CD4-positive, alpha-beta T cell (primary cell): ENCODE measurements around the gene DOCK4. TPM values are rescaled to one million over a fixed set of nuclear protein-coding genes. Genes with fewer than 3 reads are reported as not detected.

Experiments used
- ATAC-seq: fragments of 200-7000 bp; cut with Tn5 transposase; one replicate; pipeline ENCODE4 v1.10.0; 2022; ENCODE audit warnings: mild to moderate bottlenecking; ENCODE audit not compliant: poor library complexity
- CTCF ChIA-PET: fragments of 350-600 bp; sonication (Branson Sonifier 250); formaldehyde crosslinking; loops from one replicate; lab custom pipeline; 2021; ENCODE audit warnings: antibody characterized with exemption, inconsistent platforms; lab: Charles Lee
- POLR2A ChIA-PET: fragments of 350-600 bp; sonication (Branson Sonifier 250); formaldehyde crosslinking; loops from one replicate; lab custom pipeline; 2021; ENCODE audit warnings: antibody characterized with exemption, inconsistent platforms; lab: Charles Lee
- DNase-seq, 14 experiments: peaks; one replicate each; pipeline ENCODE4 v3.0.0-alpha.2; 2013 to 2020; ENCODE audit warnings: mixed read lengths in 2 of 14
- H3K27ac ChIP-seq, 2 donors: one replicate each; pipeline versions ENCODE4 v1.5.1 to v1.7.0; 2013; ENCODE audit warnings: low read length in 2 of 2, low read depth in 1 of 2, mild to moderate bottlenecking in 1 of 2
- H3K27me3 ChIP-seq, 2 experiments: 1 replicate in 1 of 2; 2 replicates in 1 of 2; pipeline versions ENCODE4 v1.6.1 to v1.7.0; 2013; ENCODE audit warnings: low read length in 2 of 2, control low read depth in 1 of 2, mild to moderate bottlenecking in 1 of 2, moderate library complexity in 1 of 2; ENCODE audit not compliant: insufficient read depth in 2 of 2, control insufficient read depth in 1 of 2
- H3K36me3 ChIP-seq: one replicate; pipeline ENCODE4 v1.6.1; 2013; ENCODE audit warnings: low read length, control low read depth; ENCODE audit not compliant: insufficient read depth
- H3K4me1 ChIP-seq: one replicate; pipeline ENCODE4 v1.6.1; 2013; ENCODE audit warnings: low read length, control low read depth; ENCODE audit not compliant: insufficient read depth
- H3K4me3 ChIP-seq: one replicate; pipeline ENCODE4 v1.5.1; 2013; ENCODE audit warnings: mild to moderate bottlenecking, low read length, moderate library complexity
- H3K9me3 ChIP-seq, 2 experiments: 1 replicate in 1 of 2; 2 replicates in 1 of 2; pipeline versions ENCODE4 v1.6.1 to v1.7.0; 2013; ENCODE audit warnings: low read length in 2 of 2, mild to moderate bottlenecking in 2 of 2, control low read depth in 1 of 2, moderate library complexity in 1 of 2; ENCODE audit not compliant: control insufficient read depth in 1 of 2, insufficient read depth in 1 of 2
- H3K27ac Mint-ChIP-seq: one replicate; pipeline ENCODE4 v1.8.0; 2020; ENCODE audit warnings: mixed read lengths
- H3K27me3 Mint-ChIP-seq: one replicate; pipeline ENCODE4 v1.8.0; 2021; ENCODE audit warnings: mixed read lengths
- H3K36me3 Mint-ChIP-seq: one replicate; pipeline ENCODE4 v1.8.0; 2021; ENCODE audit warnings: low read depth, mixed read lengths
- H3K4me1 Mint-ChIP-seq: one replicate; pipeline ENCODE4 v1.8.0; 2021; ENCODE audit warnings: low read depth, mixed read lengths
- H3K4me3 Mint-ChIP-seq: one replicate; pipeline ENCODE4 v1.8.0; 2020; ENCODE audit warnings: mild to moderate bottlenecking, mixed read lengths
- H3K9me3 Mint-ChIP-seq: one replicate; pipeline ENCODE4 v1.8.0; 2020; ENCODE audit warnings: mixed read lengths
- intact Hi-C, 2 experiments: fragments of 100-400 bp; cut with DNase I in 1 of 2; cut with micrococcal nuclease in 1 of 2; formaldehyde crosslinking; loops; one replicate each; pipeline versions ENCODE4 v1.15.1 to v1.9.0; 2023 to 2025; cut with DNase I, micrococcal nuclease
- total RNA-seq, 174 experiments: library from RNA in 2 of 174; stranded (reverse) in 2 of 174; gene quantifications; one replicate each; pipeline ENCODE4 v1.2.3 and lab custom pipeline; 2021 to 2026
- TF ChIP-seq, protein P1 (sequence below): fragments of 200-600 bp; IDR thresholded peaks from one replicate; pipeline ENCODE4 v1.8.0; 2022; ENCODE audit warnings: antibody characterized with exemption, mild to moderate bottlenecking

The DOCK4 gene
- total RNA-seq, 2 experiments from 2014 or later: 0.31 to 0.38 TPM

DNA sequence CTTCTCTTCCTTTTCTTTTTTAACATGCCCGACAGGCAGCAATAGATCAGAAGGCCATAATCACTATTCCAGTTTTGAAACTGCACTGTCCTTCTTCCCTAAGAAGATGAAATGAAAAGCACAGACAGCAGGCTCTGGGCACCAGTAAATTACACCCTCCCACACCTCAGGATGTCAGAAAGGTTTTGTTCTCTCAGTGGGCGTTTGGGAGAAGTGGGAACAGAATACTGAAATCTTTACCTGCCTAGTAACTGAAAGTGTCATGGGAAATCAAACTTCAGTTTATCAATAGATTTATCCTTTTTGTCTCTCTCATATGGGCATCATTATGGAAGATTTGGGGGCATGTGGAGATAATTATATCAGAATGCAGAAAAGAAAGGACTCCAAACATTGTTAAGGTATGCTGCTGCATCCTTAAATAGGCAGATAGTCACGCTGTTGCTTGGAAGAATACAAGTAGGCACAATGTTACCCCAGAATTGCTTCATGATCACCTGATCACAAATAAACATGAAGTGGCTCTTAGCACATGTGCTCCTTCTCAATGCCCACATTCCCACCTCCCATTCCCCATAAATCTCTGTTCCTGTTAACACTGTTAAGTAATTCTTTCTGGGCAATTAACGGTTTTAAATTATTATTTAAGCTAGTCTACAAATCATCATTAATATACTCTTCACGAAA, 113.3 kb downstream of the DOCK4 start:
- H3K9me3 ChIP-seq: no peaks in the 10 kb centered on the region
- H3K36me3 ChIP-seq: no peaks in the 10 kb centered on the region
- no peaks in the 10 kb centered on the region for H3K36me3 Mint-ChIP-seq
- intact Hi-C loops: no loop called here
- no peak overlapping the region for H3K4me3 Mint-ChIP-seq
- H3K27me3 Mint-ChIP-seq: no peaks in the 10 kb centered on the region
- no peak overlapping the region for H3K4me3 ChIP-seq
- no peak overlapping the region for H3K27ac ChIP-seq
- ATAC-seq: no peak
- no peaks in the 10 kb centered on the region for H3K4me1 Mint-ChIP-seq
- H3K27me3 ChIP-seq: no peaks in the 10 kb centered on the region
- TF ChIP-seq, protein P1, sequence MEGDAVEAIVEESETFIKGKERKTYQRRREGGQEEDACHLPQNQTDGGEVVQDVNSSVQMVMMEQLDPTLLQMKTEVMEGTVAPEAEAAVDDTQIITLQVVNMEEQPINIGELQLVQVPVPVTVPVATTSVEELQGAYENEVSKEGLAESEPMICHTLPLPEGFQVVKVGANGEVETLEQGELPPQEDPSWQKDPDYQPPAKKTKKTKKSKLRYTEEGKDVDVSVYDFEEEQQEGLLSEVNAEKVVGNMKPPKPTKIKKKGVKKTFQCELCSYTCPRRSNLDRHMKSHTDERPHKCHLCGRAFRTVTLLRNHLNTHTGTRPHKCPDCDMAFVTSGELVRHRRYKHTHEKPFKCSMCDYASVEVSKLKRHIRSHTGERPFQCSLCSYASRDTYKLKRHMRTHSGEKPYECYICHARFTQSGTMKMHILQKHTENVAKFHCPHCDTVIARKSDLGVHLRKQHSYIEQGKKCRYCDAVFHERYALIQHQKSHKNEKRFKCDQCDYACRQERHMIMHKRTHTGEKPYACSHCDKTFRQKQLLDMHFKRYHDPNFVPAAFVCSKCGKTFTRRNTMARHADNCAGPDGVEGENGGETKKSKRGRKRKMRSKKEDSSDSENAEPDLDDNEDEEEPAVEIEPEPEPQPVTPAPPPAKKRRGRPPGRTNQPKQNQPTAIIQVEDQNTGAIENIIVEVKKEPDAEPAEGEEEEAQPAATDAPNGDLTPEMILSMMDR: no peak
- H3K4me1 ChIP-seq: no peaks in the 10 kb centered on the region
- no peaks in the 10 kb centered on the region for H3K9me3 Mint-ChIP-seq
- CTCF ChIA-PET: interaction anchor here (1.6 kb wide), 1 partner anchor 9 kb away, joined by 3 read pairs; no protein-coding TSS in a partner anchor
- POLR2A ChIA-PET: no interaction called here
- no peak overlapping the region for H3K27ac Mint-ChIP-seq
- no peak for DNase-seq

DNA sequence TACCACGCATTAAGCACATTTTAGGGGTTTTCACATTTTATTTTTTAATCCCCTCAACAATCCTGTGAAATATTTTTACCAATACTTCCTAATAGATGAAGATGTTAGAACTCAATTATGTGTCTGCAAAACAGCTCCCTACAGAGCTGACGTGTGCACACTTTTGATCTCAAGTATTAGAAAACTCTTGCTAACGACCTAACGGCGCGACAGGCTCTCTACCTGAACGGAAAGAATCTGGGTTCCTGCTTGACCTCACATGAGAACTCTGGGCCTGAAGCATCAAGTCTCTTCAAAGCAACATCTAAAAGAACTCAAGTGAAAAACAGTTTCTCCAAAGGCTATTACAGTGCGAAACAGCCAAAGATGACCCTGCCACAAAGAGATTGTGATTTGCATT, 113.9 kb downstream of the DOCK4 start:
- DNase-seq: no peak
- H3K27me3 Mint-ChIP-seq: no peaks in the 10 kb centered on the region
- H3K4me3 ChIP-seq: no peak overlapping the region
- no peaks in the 10 kb centered on the region for H3K27me3 ChIP-seq
- H3K4me1 Mint-ChIP-seq: no peaks in the 10 kb centered on the region
- H3K9me3 Mint-ChIP-seq: no peaks in the 10 kb centered on the region
- intact Hi-C loops: no loop called here
- no peak overlapping the region for H3K27ac ChIP-seq
- TF ChIP-seq, protein P1: no peak
- no peaks in the 10 kb centered on the region for H3K9me3 ChIP-seq
- ChIA-PET CTCF (no interaction called here), POLR2A (no interaction called here)
- no peak overlapping the region for H3K4me3 Mint-ChIP-seq
- H3K36me3 Mint-ChIP-seq: no peaks in the 10 kb centered on the region
- H3K36me3 ChIP-seq: no peaks in the 10 kb centered on the region
- no peak overlapping the region for H3K27ac Mint-ChIP-seq
- H3K4me1 ChIP-seq: no peaks in the 10 kb centered on the region
- ATAC-seq: no peak

DNA sequence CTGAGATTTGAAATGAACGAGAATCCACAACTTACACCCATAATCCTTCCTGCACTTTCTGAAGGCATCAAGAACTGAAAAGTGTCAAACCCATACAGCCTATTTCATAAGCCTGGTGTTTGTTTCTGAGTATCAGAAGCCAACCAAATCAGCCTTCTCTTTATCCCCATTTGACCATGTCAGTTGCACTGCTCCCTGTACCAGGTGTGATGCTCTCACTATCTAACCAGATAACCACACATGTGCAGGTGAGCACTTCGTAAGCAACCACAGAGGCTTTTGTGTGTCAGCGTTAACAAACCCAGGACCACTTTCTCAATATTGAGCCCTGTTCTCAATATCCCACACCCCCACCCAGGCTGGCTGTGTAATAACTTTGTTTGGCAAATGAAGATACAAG, 114.4 kb downstream of the DOCK4 start:
- H3K36me3 Mint-ChIP-seq: no peaks in the 10 kb centered on the region
- DNase-seq (no peak), ATAC-seq (no peak)
- H3K27ac ChIP-seq: no peak overlapping the region
- no peaks in the 10 kb centered on the region for H3K4me1 Mint-ChIP-seq
- H3K4me3 ChIP-seq: no peak overlapping the region
- ChIA-PET CTCF (no interaction called here), POLR2A (no interaction called here)
- H3K4me1 ChIP-seq: no peaks in the 10 kb centered on the region
- no peaks in the 10 kb centered on the region for H3K9me3 ChIP-seq
- no peak overlapping the region for H3K27ac Mint-ChIP-seq
- H3K4me3 Mint-ChIP-seq: no peak overlapping the region
- intact Hi-C loops: no loop called here
- no peaks in the 10 kb centered on the region for H3K27me3 Mint-ChIP-seq
- no peaks in the 10 kb centered on the region for H3K27me3 ChIP-seq
- H3K9me3 Mint-ChIP-seq: no peaks in the 10 kb centered on the region
- H3K36me3 ChIP-seq: no peaks in the 10 kb centered on the region
- TF ChIP-seq, protein P1: no peak
